Measurements from ENCODE around the gene CD2AP.
A peak's percentile ranks its signal among the peaks of the same experiment; 100 is the strongest.
"Not testable (repeated sequence)": the region's sequence is repeated elsewhere in the genome, so short reads cannot be mapped to it uniquely, and the experiment has no call there.

CD2AP gene

GRCh38 chr6:47457370-47457769, 20.2 kb upstream of the CD2AP start:
- no peak for DNase-seq (ENCODE audit: low spot score)

- peak; percentile 85 for DNase-seq (ENCODE audit: low spot score)
Observed at GRCh38 chr6:47464052-47464451, 13.5 kb upstream of the CD2AP start.

- DNase-seq (ENCODE audit: low spot score), result no peak
Observed at GRCh38 chr6:47465117-47465516, 12.5 kb upstream of the CD2AP start.

- no peak for DNase-seq (ENCODE audit: low spot score)
Observed at GRCh38 chr6:47471911-47472310, 5.7 kb upstream of the CD2AP start.

GRCh38 chr6:47473791-47474346, 3.7 kb upstream of the CD2AP start:
- DNase-seq (ENCODE audit: low spot score), result peak; percentile 73

GRCh38 chr6:47475319-47475816, 2.2 kb upstream of the CD2AP start:
- DNase-seq (ENCODE audit: low spot score), result no peak

- peak; percentile 35 for DNase-seq (ENCODE audit: low spot score)
Observed at GRCh38 chr6:47476781-47477496, 650 bp upstream of the CD2AP start.

- peak; percentile 51 for DNase-seq (ENCODE audit: low spot score)
Observed at GRCh38 chr6:47478233-47479139, 897 bp downstream of the CD2AP start.

- DNase-seq (ENCODE audit: low spot score), result peak; percentile 30
Observed at GRCh38 chr6:47479140-47479508, 1.5 kb downstream of the CD2AP start.

- DNase-seq (ENCODE audit: low spot score), result no peak
Observed at GRCh38 chr6:47479874-47480273, 2.3 kb downstream of the CD2AP start.

- not testable (repeated sequence) for DNase-seq (ENCODE audit: low spot score)
Observed at GRCh38 chr6:47481213-47481612, 3.6 kb downstream of the CD2AP start.

- DNase-seq (ENCODE audit: low spot score), result no peak
Observed at GRCh38 chr6:47481806-47482205, 4.2 kb downstream of the CD2AP start.

- no peak for DNase-seq (ENCODE audit: low spot score)
Observed at GRCh38 chr6:47483516-47483852, 5.9 kb downstream of the CD2AP start.

GRCh38 chr6:47483853-47484546, 6.4 kb downstream of the CD2AP start:
- peak; percentile 77 for DNase-seq (ENCODE audit: low spot score)

GRCh38 chr6:47484616-47485015, 7.0 kb downstream of the CD2AP start:
- DNase-seq (ENCODE audit: low spot score), result peak; percentile 96

- DNase-seq (ENCODE audit: low spot score), result no peak
Observed at GRCh38 chr6:47485083-47485482, 7.5 kb downstream of the CD2AP start.

- no peak for DNase-seq (ENCODE audit: low spot score)
Observed at GRCh38 chr6:47485491-47486135, 8.0 kb downstream of the CD2AP start.

GRCh38 chr6:47489995-47490394, 12.4 kb downstream of the CD2AP start:
- no peak for DNase-seq (ENCODE audit: low spot score)

- DNase-seq (ENCODE audit: low spot score), result no peak
Observed at GRCh38 chr6:47490676-47491075, 13.1 kb downstream of the CD2AP start.

GRCh38 chr6:47492355-47492754, 14.8 kb downstream of the CD2AP start:
- no peak for DNase-seq (ENCODE audit: low spot score)

GRCh38 chr6:47495207-47495606, 17.6 kb downstream of the CD2AP start:
- no peak for DNase-seq (ENCODE audit: low spot score)

All from kidney tubule cell (primary cell).